Loucy (cell line): ENCODE results near the gene ESRRA.

ENCODE experiments used
- EZH2phosphoT487 ChIP-seq: fragments of 200-600 bp; IDR thresholded peaks from 2 replicates; pipeline ENCODE4 v1.6.1; 2018; ENCODE audit warnings: antibody characterized with exemption, mild to moderate bottlenecking, moderate library complexity, borderline replicate concordance
- TF ChIP-seq, protein P1 (sequence below): fragments of 200-600 bp; sonication (generic); conservative IDR thresholded peaks from 2 replicates; pipeline ENCODE4 v1.5.1; 2014; ENCODE audit warnings: mild to moderate bottlenecking, antibody characterized with exemption, low read length

- TF ChIP-seq, protein P1, sequence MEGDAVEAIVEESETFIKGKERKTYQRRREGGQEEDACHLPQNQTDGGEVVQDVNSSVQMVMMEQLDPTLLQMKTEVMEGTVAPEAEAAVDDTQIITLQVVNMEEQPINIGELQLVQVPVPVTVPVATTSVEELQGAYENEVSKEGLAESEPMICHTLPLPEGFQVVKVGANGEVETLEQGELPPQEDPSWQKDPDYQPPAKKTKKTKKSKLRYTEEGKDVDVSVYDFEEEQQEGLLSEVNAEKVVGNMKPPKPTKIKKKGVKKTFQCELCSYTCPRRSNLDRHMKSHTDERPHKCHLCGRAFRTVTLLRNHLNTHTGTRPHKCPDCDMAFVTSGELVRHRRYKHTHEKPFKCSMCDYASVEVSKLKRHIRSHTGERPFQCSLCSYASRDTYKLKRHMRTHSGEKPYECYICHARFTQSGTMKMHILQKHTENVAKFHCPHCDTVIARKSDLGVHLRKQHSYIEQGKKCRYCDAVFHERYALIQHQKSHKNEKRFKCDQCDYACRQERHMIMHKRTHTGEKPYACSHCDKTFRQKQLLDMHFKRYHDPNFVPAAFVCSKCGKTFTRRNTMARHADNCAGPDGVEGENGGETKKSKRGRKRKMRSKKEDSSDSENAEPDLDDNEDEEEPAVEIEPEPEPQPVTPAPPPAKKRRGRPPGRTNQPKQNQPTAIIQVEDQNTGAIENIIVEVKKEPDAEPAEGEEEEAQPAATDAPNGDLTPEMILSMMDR: no peak
- no peak for TF ChIP-seq EZH2phosphoT487
Measured at GRCh38 chr11:64317325-64317960, 12.1 kb downstream of the ESRRA start, which contains the start of gene TRMT112.
